K562 (cell line): ENCODE results near the gene GZF1. TPM values are rescaled to one million over a fixed set of nuclear protein-coding genes. Genes with fewer than 3 reads are reported as not detected.

Experiments used
- FOXK1 ChIP-seq: sonication (generic); formaldehyde crosslinking; IDR thresholded peaks from 2 replicates; pipeline ENCODE4 v1.8.0; 2022; ENCODE audit warnings: missing genetic modification reagents, mild to moderate bottlenecking, borderline replicate concordance
- HDGF ChIP-seq: fragments of 450-650 bp; IDR thresholded peaks from 2 replicates; pipeline ENCODE4 v1.6.1; 2016
- KAT2B ChIP-seq: IDR thresholded peaks from one replicate; pipeline ENCODE4 v1.6.1; 2012; ENCODE audit warnings: low read depth, mild to moderate bottlenecking, control low read depth, inconsistent platforms, low read length, moderate library complexity
- KDM1A ChIP-seq, 2 experiments: fragments of 450-650 bp; IDR thresholded peaks; 2 replicates each; pipeline ENCODE4 v1.6.1; 2016; ENCODE audit warnings: mild to moderate bottlenecking in 2 of 2
- KLF13 ChIP-seq: fragments of 450-650 bp; IDR thresholded peaks from 2 replicates; pipeline ENCODE4 v1.6.1; 2016; ENCODE audit warnings: missing genetic modification characterization, low read depth, mild to moderate bottlenecking, missing compliant biosample characterization, moderate library complexity, borderline replicate concordance
- LEF1 ChIP-seq: fragments of 450-650 bp; IDR thresholded peaks from 2 replicates; pipeline ENCODE4 v1.6.1; 2016; ENCODE audit warnings: mild to moderate bottlenecking
- RAD21 ChIP-seq, 2 experiments: fragments of 250-450 bp in 1 of 2; fragments of 450-650 bp in 1 of 2; sonication (Bioruptor Pico) in 1 of 2; formaldehyde crosslinking in 1 of 2; IDR thresholded peaks in 1 of 2; conservative IDR thresholded peaks in 1 of 2; 2 replicates each; pipeline versions ENCODE4 v1.4.0 to v1.8.0; 2020 to 2022; ENCODE audit warnings: mild to moderate bottlenecking in 2 of 2, moderate library complexity in 1 of 2
- SP2 ChIP-seq: IDR thresholded peaks from 2 replicates; pipeline ENCODE4 v1.6.1; 2011; ENCODE audit warnings: mild to moderate bottlenecking, low read depth, low read length, moderate library complexity; ENCODE audit not compliant: poor library complexity, severe bottlenecking; ENCODE audit errors: extremely low read depth
- XRCC5 ChIP-seq: fragments of 200-400 bp; formaldehyde crosslinking; IDR thresholded peaks from 2 replicates; pipeline ENCODE4 v1.6.1; 2017; ENCODE audit warnings: low read depth, mild to moderate bottlenecking, low read length
- ZNF561 ChIP-seq: fragments of 450-650 bp; formaldehyde crosslinking; conservative IDR thresholded peaks from 2 replicates; pipeline ENCODE4 v1.4.0; 2020; ENCODE audit warnings: mild to moderate bottlenecking, moderate library complexity
- ZNF76 ChIP-seq: fragments of 250-450 bp; sonication (Bioruptor Pico); IDR thresholded peaks from 2 replicates; pipeline ENCODE4 v1.4.0; 2020; ENCODE audit warnings: mild to moderate bottlenecking, moderate library complexity, borderline replicate concordance
- ZSCAN32 ChIP-seq: fragments of 450-650 bp; formaldehyde crosslinking; IDR thresholded peaks from 2 replicates; pipeline ENCODE4 v1.4.0; 2020; ENCODE audit warnings: mild to moderate bottlenecking, moderate library complexity
- polyA plus RNA-seq, 8 experiments: library from polyadenylated mRNA; depleted of rRNA in 4 of 8; stranded (reverse) in 5 of 8; unstranded in 3 of 8; fragments of >200 nt; fragmentation: Nextera tagmentation in 2 of 8; fragmentation: Illumina TruSeq in 1 of 8; extraction: Ambion mirVana in 2 of 8; extraction: Trizol in 1 of 8; gene quantifications; 2 replicates each; pipeline versions ENCODE4 v1.2.1 to v1.2.3, GENCODE V29; 2011 to 2014; ENCODE audit warnings: inconsistent platforms in 1 of 8, missing spikeins in 1 of 8
- total RNA-seq, 7 experiments: library from RNA; depleted of rRNA in 6 of 7; stranded (reverse); fragments of >200 nt in 6 of 7; fragmentation: Illumina TruSeq in 2 of 7; extraction: Trizol in 2 of 7; gene quantifications; 2 replicates each; pipeline versions ENCODE4 v1.2.1 to v1.2.3, GENCODE V29; 2011 to 2021; ENCODE audit warnings: low replicate concordance in 1 of 7
- TF ChIP-seq, protein P1 (sequence below): sonication (generic); formaldehyde crosslinking; IDR thresholded peaks from 2 replicates; pipeline ENCODE4 v1.8.0; 2022; ENCODE audit warnings: mild to moderate bottlenecking, low read depth, missing genetic modification reagents
- TF ChIP-seq, protein P2 (sequence below), 3 experiments: fragments of 200-800 bp in 1 of 3; fragments of 250-450 bp in 1 of 3; fragments of 450-650 bp in 1 of 3; sonication (Bioruptor Pico) in 1 of 3; sonication (Bioruptor generic) in 1 of 3; formaldehyde crosslinking in 1 of 3; IDR thresholded peaks; 2 replicates each; pipeline versions ENCODE4 v1.6.1 to v1.8.0; 2016 to 2022; ENCODE audit warnings: mild to moderate bottlenecking in 2 of 3, missing genetic modification characterization in 2 of 3, missing compliant biosample characterization in 1 of 3, moderate library complexity in 1 of 3
- TF ChIP-seq, protein P3 (sequence below): fragments of 450-650 bp; IDR thresholded peaks from 2 replicates; pipeline ENCODE4 v1.6.1; 2016; ENCODE audit warnings: borderline replicate concordance
- TF ChIP-seq, protein P4 (sequence below): fragments of 250-450 bp; sonication (Bioruptor Pico); IDR thresholded peaks from 2 replicates; pipeline ENCODE4 v1.4.0; 2020

GZF1 gene
- total and polyA plus RNA-seq, 9 of the 15 experiments (the other 6 are each of a cell fraction or from before 2014, with no cell fraction given), result 1.2 to 15.7 (median 7.4) TPM

DNA sequence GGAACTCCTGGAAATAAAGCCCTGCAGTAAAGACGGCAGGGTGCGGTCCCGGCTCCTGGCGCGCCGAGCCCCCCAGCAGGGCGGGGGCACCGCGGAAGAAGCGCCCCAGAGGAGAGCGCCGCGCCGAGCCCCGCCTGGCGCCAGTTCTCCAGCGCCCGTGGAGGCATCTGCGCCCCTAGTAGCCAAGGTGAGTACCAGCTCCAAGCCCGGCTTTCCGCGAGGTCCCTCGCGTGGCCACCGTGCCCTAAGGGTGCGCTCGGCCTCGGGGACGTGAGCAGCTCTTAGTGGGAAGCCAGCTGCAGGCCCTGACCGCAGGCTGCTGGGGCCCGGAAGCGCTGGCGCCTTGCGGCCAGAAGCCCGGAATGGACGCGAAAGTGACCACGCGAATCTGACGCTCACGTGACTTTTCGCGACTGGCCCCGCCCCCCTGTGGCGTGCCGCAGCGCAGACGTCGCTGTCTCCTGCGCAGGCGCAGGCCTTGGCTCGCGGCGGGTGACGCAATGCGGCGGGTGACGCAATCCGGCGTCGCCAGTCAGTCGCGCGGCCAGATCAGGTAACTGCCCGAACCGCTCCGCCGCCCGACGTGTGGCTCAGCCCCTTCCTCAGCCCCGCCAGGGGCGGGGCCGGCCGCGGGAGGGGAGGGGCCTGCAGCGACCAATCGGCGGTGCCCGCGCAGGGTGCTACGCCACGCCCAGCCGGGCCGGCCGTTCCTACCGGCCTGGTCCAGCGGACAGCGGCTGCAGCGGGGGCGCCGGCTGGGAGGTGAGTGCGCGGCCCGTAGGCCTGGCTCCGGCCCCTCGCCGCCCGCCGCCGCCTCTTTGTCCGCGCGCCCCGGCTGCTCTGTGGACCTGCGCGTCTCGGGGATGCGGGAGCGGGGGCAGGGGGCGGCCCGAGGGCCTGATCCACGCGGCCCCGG lies at the start of gene GZF1 (continued):
- TF ChIP-seq, protein P1, sequence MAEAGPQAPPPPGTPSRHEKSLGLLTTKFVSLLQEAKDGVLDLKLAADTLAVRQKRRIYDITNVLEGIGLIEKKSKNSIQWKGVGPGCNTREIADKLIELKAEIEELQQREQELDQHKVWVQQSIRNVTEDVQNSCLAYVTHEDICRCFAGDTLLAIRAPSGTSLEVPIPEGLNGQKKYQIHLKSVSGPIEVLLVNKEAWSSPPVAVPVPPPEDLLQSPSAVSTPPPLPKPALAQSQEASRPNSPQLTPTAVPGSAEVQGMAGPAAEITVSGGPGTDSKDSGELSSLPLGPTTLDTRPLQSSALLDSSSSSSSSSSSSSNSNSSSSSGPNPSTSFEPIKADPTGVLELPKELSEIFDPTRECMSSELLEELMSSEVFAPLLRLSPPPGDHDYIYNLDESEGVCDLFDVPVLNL (CRISPR knock-in tag), result no peak
- TF ChIP-seq ZNF561 (CRISPR knock-in tag) (no peak), KLF13 (tag) (peak; percentile 40; the same call in 1 of the 2 replicates), HDGF (no peak), ZSCAN32 (CRISPR knock-in tag) (peak; percentile 91), ZNF76 (CRISPR knock-in tag) (no peak), FOXK1 (CRISPR knock-in tag) (no peak), LEF1 (peak; percentile 47; the same call in 1 of the 2 replicates), XRCC5 (no peak), SP2 (no peak), RAD21 (CRISPR knock-in tag; conservative IDR thresholded peaks at IDR 0.05 in 1 of 2, IDR thresholded peaks at IDR 0.05 in 1 of 2) (no peak), KDM1A (IDR thresholded peaks at IDR 0.05) (no peak), KAT2B (no peak)
- TF ChIP-seq, protein P2, sequence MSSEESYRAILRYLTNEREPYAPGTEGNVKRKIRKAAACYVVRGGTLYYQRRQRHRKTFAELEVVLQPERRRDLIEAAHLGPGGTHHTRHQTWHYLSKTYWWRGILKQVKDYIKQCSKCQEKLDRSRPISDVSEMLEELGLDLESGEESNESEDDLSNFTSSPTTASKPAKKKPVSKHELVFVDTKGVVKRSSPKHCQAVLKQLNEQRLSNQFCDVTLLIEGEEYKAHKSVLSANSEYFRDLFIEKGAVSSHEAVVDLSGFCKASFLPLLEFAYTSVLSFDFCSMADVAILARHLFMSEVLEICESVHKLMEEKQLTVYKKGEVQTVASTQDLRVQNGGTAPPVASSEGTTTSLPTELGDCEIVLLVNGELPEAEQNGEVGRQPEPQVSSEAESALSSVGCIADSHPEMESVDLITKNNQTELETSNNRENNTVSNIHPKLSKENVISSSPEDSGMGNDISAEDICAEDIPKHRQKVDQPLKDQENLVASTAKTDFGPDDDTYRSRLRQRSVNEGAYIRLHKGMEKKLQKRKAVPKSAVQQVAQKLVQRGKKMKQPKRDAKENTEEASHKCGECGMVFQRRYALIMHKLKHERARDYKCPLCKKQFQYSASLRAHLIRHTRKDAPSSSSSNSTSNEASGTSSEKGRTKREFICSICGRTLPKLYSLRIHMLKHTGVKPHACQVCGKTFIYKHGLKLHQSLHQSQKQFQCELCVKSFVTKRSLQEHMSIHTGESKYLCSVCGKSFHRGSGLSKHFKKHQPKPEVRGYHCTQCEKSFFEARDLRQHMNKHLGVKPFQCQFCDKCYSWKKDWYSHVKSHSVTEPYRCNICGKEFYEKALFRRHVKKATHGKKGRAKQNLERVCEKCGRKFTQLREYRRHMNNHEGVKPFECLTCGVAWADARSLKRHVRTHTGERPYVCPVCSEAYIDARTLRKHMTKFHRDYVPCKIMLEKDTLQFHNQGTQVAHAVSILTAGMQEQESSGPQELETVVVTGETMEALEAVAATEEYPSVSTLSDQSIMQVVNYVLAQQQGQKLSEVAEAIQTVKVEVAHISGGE (CRISPR knock-in tag; IDR thresholded peaks at IDR 0.05), result peak in 1 of 3 experiments; percentile 79; a peak in 2 of 6 replicates
- TF ChIP-seq, protein P3, sequence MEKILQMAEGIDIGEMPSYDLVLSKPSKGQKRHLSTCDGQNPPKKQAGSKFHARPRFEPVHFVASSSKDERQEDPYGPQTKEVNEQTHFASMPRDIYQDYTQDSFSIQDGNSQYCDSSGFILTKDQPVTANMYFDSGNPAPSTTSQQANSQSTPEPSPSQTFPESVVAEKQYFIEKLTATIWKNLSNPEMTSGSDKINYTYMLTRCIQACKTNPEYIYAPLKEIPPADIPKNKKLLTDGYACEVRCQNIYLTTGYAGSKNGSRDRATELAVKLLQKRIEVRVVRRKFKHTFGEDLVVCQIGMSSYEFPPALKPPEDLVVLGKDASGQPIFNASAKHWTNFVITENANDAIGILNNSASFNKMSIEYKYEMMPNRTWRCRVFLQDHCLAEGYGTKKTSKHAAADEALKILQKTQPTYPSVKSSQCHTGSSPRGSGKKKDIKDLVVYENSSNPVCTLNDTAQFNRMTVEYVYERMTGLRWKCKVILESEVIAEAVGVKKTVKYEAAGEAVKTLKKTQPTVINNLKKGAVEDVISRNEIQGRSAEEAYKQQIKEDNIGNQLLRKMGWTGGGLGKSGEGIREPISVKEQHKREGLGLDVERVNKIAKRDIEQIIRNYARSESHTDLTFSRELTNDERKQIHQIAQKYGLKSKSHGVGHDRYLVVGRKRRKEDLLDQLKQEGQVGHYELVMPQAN, result peak; percentile 69; the same call in 1 of the 2 replicates
- TF ChIP-seq, protein P4, sequence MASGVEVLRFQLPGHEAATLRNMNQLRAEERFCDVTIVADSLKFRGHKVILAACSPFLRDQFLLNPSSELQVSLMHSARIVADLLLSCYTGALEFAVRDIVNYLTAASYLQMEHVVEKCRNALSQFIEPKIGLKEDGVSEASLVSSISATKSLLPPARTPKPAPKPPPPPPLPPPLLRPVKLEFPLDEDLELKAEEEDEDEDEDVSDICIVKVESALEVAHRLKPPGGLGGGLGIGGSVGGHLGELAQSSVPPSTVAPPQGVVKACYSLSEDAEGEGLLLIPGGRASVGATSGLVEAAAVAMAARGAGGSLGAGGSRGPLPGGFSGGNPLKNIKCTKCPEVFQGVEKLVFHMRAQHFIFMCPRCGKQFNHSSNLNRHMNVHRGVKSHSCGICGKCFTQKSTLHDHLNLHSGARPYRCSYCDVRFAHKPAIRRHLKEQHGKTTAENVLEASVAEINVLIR (CRISPR knock-in tag), result peak; percentile 94
